IPS-11a (cell line): Measurements from ENCODE around the gene SDC4.

Experiments
- H3K4me3 ChIP-seq: one replicate; pipeline ENCODE4 v1.5.1; 2013; ENCODE audit warnings: low read depth, low read length, control low read depth

Gene SDC4

DNA sequence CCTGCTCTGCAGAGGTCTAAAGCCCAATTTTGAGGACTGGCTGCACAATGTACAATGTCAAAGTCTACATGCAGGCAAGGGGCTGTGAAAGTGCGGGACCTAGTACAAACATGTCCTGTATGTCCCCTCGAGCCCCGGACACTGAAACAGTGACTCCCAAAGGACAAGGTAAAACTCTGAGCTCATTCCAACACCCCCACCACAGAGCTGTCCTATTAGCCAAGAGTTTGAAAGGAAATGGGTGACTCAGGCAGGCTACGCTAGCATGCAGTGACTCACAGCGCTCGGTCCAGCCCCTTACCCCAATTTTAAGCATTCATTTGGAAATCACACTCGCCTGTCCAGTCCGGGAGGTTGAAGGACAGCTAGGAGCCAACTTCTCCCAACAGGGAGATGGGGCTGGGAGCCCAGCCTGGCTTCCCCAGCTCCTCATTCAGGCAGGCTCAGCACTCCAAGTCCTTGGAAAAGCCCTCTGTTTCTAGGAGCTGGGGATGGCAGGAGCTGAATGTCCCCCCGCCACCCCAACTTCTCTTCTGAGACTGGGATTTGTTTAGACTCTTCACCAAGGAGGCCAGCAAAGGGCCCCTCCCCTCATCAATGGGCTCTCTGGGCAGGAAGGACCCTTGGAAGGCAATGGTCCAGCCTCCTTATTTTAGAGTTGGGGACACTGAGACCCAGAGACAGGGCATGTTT, 3.9 kb downstream of the SDC4 start:
- H3K4me3 ChIP-seq = no peak overlapping the region

GRCh38 chr20:45343532-45344167, 4.6 kb downstream of the SDC4 start:
- no peak overlapping the region for H3K4me3 ChIP-seq

DNA sequence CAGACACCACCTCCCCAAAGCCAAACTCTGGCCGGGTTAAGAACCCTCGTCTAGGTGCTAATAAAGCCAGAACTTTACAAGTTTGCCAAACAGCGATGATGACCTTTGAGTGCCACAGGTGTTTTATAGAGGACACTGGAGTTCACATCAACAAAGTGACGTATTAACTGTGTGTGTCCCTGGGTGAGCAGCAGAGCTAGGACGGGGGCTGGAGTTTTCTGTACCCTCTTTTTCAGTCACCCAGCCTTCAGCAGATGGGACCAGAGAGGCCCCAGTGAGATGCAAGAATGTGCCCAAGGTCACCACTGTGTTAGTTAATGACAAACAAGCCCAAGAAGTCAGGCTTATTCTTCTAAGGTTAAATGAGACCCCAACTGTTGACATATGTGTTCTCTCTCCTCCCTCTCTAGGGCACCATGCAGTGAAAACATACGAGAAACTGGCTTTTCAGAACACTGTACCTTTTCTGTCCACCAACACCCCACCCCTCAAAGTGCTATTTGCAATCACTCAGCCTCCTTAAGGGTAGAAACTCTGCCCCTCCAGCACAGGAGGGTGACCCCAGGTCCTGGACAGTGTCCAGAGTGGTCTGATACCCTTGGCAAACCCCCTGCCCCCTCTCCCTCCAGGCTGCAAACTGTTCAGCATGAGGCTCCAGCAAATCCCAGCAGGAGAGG, 5.2 kb downstream of the SDC4 start:
- no peak overlapping the region for H3K4me3 ChIP-seq

DNA sequence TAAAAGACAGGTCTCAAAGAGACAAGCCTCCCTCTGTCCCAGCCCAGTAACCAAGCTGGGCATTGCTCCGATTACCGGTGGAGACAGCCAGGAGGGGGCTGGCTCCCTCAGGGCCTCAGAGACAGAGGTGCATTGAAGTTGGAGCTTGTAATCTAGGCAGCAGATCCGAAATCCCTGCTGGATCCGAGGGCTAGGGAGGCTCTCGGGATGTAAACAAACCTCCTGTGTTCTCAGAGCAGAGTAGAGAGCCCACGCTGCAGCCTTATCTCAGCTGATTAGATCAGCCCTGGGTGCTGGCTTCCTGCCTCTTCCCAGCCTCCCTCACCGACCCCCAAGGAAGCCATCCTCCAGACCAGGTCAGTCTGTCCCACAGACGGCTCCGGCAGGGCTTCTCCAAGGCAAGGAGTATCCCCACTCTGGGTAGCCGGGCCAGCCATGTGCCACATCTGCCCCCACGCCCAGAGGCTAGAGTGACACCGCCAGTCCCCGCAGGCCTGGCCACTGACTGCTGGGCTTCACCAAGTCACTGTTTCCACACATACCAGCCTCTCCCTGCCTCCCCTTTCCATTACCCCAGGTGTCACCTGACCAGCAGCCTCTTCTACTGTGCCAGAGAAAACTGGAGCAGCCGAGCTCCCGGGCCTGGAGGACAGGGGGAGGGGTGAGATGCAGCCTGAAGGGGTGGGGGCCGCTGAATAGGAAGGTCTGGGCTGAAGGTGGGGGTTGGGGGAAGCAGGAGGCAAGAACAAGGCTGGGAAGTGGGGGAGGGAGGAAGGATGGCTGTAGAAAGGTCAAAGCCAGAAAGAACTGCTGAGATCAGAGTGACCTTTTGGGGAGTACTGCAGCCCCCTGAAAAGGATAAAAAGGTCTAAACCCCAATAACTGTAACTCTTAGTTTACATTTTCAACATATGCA, 6.0 kb downstream of the SDC4 start:
- H3K4me3 ChIP-seq = no peak overlapping the region

- H3K4me3 ChIP-seq = no peak overlapping the region
These were observed 6.7 kb downstream of the SDC4 start for GRCh38 chr20:45341579-45341938.

- H3K4me3 ChIP-seq = no peak overlapping the region
These were observed 7.3 kb downstream of the SDC4 start for GRCh38 chr20:45340951-45341350.

- no peak overlapping the region for H3K4me3 ChIP-seq
These were observed 7.9 kb downstream of the SDC4 start for GRCh38 chr20:45340236-45340847.

DNA sequence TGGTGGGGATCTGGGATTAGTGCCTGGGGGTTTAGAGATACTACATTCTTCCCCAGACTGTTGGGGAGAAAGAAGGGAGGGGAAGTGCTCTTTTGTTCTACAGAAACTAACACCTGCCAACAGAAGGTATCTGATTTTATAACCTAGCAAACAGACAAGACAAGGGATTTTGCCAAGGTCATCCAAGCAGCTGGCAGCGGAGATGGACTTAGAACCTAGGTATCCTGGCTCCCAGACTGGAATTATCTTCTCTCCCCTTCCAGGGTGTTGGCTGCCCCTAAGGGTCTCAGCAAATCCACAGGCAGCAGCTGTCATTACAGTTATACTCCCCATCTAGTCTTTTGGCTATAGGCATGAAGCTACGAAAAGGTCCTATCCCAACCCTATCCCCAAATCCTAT, 8.4 kb downstream of the SDC4 start:
- H3K4me3 ChIP-seq = no peak overlapping the region

GRCh38 chr20:45339084-45339483, 9.1 kb downstream of the SDC4 start:
- no peak overlapping the region for H3K4me3 ChIP-seq

GRCh38 chr20:45338121-45339030, 9.8 kb downstream of the SDC4 start:
- H3K4me3 ChIP-seq = no peak overlapping the region

GRCh38 chr20:45337367-45338120, 10.7 kb downstream of the SDC4 start:
- no peak overlapping the region for H3K4me3 ChIP-seq

- no peak overlapping the region for H3K4me3 ChIP-seq
These were observed 11.5 kb downstream of the SDC4 start for GRCh38 chr20:45336530-45337366.

- no peak overlapping the region for H3K4me3 ChIP-seq
These were observed 17.7 kb downstream of the SDC4 start for GRCh38 chr20:45330476-45330875.

- no peak overlapping the region for H3K4me3 ChIP-seq
These were observed 18.5 kb downstream of the SDC4 start for GRCh38 chr20:45329497-45330319.

- H3K4me3 ChIP-seq = no peak overlapping the region
These were observed 19.8 kb downstream of the SDC4 start for GRCh38 chr20:45328451-45328850.

- H3K4me3 ChIP-seq = no peak overlapping the region
These were observed 22.9 kb downstream of the SDC4 start for GRCh38 chr20:45325371-45325770.

DNA sequence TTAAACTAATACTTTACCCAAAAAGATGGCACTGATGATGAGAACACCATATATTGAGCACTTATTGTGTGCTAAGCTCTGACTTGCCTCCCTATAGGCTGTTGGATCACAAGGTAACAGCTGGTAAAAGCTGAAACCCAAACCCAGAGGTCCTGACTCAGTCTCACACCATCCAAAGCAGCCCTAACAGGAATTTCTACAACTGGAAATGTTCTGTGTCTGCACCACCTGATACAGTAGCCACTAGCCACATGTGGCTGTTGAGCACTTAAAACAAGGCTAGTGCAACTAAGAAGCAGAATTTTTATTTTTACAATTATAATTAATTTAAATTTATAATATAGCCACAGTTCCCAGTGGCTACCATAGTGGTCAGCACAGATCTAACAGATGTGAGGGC, 24.5 kb downstream of the SDC4 start:
- H3K4me3 ChIP-seq = no peak overlapping the region
